H4 (cell line): Measurements from ENCODE around the gene PID1. TPM values are rescaled to one million over a fixed set of nuclear protein-coding genes. Genes with fewer than 3 reads are reported as not detected.
A peak's percentile ranks its signal among the peaks of the same experiment; 100 is the strongest.

Experiments used
- DNase-seq: peaks from one replicate; pipeline ENCODE4 v3.0.0-alpha.2; 2015; ENCODE audit warnings: low spot score
- total RNA-seq: library from RNA; depleted of rRNA; stranded (reverse); fragments of >200 nt; shearing (Covaris generic); gene quantifications from 2 replicates; pipeline ENCODE4 v1.2.3, GENCODE V29; 2014; rRNA removed

Gene PID1
- total RNA-seq = 2.0 and 2.5 TPM in 2 replicates

GRCh38 chr2:229270551-229271410 lies at the start of gene PID1:
TSS of gene PID1 (minus strand) at chr2:229271287. CDS start at chr2:229271043, 244 bp downstream.
- DNase-seq = peak; percentile 29

- DNase-seq = no peak
Measured at GRCh38 chr2:229319558-229319957, 48.5 kb upstream of the PID1 start.

- no peak for DNase-seq
Measured at GRCh38 chr2:229314117-229314516, 43.0 kb upstream of the PID1 start.

- no peak for DNase-seq
Measured at GRCh38 chr2:229313591-229313990, 42.5 kb upstream of the PID1 start.

GRCh38 chr2:229301237-229301636 lies 30.1 kb upstream of the PID1 start:
- no peak for DNase-seq

- no peak for DNase-seq
Measured at GRCh38 chr2:229300790-229301189, 29.7 kb upstream of the PID1 start.

- DNase-seq = no peak
Measured at GRCh38 chr2:229300371-229300770, 29.3 kb upstream of the PID1 start.

GRCh38 chr2:229297247-229297646 lies 26.2 kb upstream of the PID1 start:
- no peak for DNase-seq

- DNase-seq = no peak
Measured at GRCh38 chr2:229296536-229296935, 25.4 kb upstream of the PID1 start.

- no peak for DNase-seq
Measured at GRCh38 chr2:229296016-229296415, 24.9 kb upstream of the PID1 start.

- DNase-seq = no peak
Measured at GRCh38 chr2:229287823-229288222, 16.7 kb upstream of the PID1 start.

GRCh38 chr2:229282758-229283546 lies 11.9 kb upstream of the PID1 start:
- DNase-seq = peak; percentile 70

- no peak for DNase-seq
Measured at GRCh38 chr2:229279516-229279915, 8.4 kb upstream of the PID1 start.

- DNase-seq = no peak
Measured at GRCh38 chr2:229275506-229275905, 4.4 kb upstream of the PID1 start.

GRCh38 chr2:229273723-229274338 lies 2.7 kb upstream of the PID1 start:
- peak; percentile 87 for DNase-seq

GRCh38 chr2:229273006-229273722 lies 2.1 kb upstream of the PID1 start:
- no peak for DNase-seq

- DNase-seq = no peak
Measured at GRCh38 chr2:229269941-229270340, 1.1 kb downstream of the PID1 start.

- DNase-seq = no peak
Measured at GRCh38 chr2:229269146-229269545, 1.9 kb downstream of the PID1 start.

GRCh38 chr2:229268626-229269025 lies 2.5 kb downstream of the PID1 start:
- no peak for DNase-seq

GRCh38 chr2:229267080-229267479 lies 4.0 kb downstream of the PID1 start:
- no peak for DNase-seq

- DNase-seq = no peak
Measured at GRCh38 chr2:229265727-229266126, 5.4 kb downstream of the PID1 start.

GRCh38 chr2:229261599-229261998 lies 9.5 kb downstream of the PID1 start:
- no peak for DNase-seq
